HUES64 (cell line): ENCODE results near the gene FBP2.

Experiments used
- H3K27ac ChIP-seq: 2 replicates; pipeline ENCODE4 v1.7.0; 2013; ENCODE audit warnings: low read depth, low read length, inconsistent platforms
- H3K27me3 ChIP-seq: 2 replicates; pipeline ENCODE4 v1.6.1; 2013; ENCODE audit warnings: mild to moderate bottlenecking, low read length; ENCODE audit not compliant: insufficient read depth
- H3K36me3 ChIP-seq: 2 replicates; pipeline ENCODE4 v1.6.1; 2013; ENCODE audit warnings: mild to moderate bottlenecking, low read length; ENCODE audit not compliant: insufficient read depth
- H3K4me1 ChIP-seq: 2 replicates; pipeline ENCODE4 v1.6.1; 2013; ENCODE audit warnings: mild to moderate bottlenecking, low read length, moderate library complexity; ENCODE audit not compliant: insufficient read depth
- H3K4me3 ChIP-seq: 2 replicates; pipeline ENCODE4 v1.5.1; 2013; ENCODE audit warnings: mild to moderate bottlenecking, low read length, moderate library complexity
- H3K9ac ChIP-seq: 2 replicates; pipeline ENCODE4 v1.6.1; 2013; ENCODE audit warnings: mild to moderate bottlenecking, low read depth, low read length
- H3K9me3 ChIP-seq: 2 replicates; pipeline ENCODE4 v1.6.1; 2013; ENCODE audit warnings: low read depth, low read length; ENCODE audit not compliant: insufficient read depth
- WGBS: fragments of 150-250, 120-280 bp; methylation state at CpG from one replicate; pipeline ENCODE4 v1.1.7; 2013; ENCODE audit warnings: missing lambda C conversion rate; 5-methylcytosine and 5-hydroxymethylcytosine counted together

The FBP2 gene

DNA sequence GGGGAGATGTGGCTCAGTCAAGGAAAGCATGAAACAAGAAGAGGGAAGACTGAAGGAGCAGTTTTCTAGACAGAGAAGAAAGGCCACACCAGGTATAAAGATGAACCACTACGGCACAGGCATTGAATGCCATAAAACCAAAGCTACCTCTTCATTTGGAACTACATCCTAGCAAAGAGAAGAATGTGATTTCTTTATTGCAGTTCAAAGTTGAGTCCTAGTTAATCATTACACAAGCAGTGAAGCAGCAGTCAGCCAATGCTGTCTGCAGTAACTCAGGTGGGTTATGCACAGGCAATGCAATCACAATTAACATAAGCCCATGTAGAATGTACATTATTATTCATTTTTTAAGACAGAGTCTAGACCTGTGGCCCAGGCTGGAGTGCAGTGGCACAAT is 60.5 kb downstream of the FBP2 start:
- Histone ChIP-seq H3K4me3 (no peak overlapping the region), H3K36me3 (no peaks in the 10 kb centered on the region), H3K4me1 (no peaks in the 10 kb centered on the region), H3K27me3 (no peaks in the 10 kb centered on the region), H3K9me3 (no peaks in the 10 kb centered on the region), H3K27ac (no peak overlapping the region), H3K9ac (no peak overlapping the region)
- WGBS, result 100% methylated on average over 1 of the region's 1 CpG

DNA sequence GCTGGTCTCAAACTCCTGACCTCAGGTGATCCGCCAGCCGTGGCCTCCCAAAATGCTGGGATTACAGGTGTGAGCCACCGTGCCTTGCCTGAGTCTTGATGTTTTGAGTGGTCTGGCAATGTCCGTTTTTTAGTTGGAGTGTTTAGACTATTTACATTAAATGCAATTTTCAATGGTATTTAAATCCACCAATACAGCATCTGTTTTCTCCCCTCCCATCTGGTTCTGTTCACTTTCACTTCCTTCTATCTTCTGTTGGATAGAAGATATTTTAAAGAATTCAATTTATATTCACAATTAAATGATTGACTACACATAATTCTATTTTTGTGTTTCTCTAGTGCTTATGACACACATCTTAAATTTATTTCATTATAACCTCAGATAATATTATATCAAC is 64.7 kb downstream of the FBP2 start:
- no peak overlapping the region for H3K4me3 ChIP-seq
- H3K27ac ChIP-seq, result no peak overlapping the region
- H3K27me3 ChIP-seq, result no peaks in the 10 kb centered on the region
- H3K36me3 ChIP-seq, result no peaks in the 10 kb centered on the region
- 97% methylated on average over 3 of the region's 4 CpGs for WGBS
- H3K9me3 ChIP-seq, result no peaks in the 10 kb centered on the region
- H3K9ac ChIP-seq, result no peak overlapping the region
- no peaks in the 10 kb centered on the region for H3K4me1 ChIP-seq

DNA sequence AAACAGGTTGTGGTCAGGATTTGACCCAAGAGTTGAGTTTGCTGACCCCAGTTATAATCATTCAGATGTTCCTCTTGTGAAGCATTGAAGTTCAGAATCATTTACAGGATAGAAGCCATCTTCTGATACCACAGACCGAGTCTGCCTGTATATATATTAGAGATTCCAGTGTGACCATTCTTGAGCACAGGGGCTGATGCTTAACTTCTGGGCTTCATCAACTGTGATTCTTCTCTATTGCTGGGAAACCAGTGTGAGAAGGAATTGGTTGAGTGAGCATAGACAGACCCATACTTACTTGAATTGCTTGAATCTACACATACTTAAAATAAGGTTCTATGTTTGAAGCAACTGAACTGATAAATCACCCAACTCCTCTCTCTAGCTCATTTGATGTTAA is 66.7 kb downstream of the FBP2 start:
- H3K4me3 ChIP-seq, result no peak overlapping the region
- H3K9ac ChIP-seq, result no peak overlapping the region
- H3K36me3 ChIP-seq, result no peaks in the 10 kb centered on the region
- H3K9me3 ChIP-seq, result no peaks in the 10 kb centered on the region
- 89% methylated on average over 1 of the region's 1 CpG for WGBS
- no peaks in the 10 kb centered on the region for H3K4me1 ChIP-seq
- no peak overlapping the region for H3K27ac ChIP-seq
- H3K27me3 ChIP-seq, result no peaks in the 10 kb centered on the region

DNA sequence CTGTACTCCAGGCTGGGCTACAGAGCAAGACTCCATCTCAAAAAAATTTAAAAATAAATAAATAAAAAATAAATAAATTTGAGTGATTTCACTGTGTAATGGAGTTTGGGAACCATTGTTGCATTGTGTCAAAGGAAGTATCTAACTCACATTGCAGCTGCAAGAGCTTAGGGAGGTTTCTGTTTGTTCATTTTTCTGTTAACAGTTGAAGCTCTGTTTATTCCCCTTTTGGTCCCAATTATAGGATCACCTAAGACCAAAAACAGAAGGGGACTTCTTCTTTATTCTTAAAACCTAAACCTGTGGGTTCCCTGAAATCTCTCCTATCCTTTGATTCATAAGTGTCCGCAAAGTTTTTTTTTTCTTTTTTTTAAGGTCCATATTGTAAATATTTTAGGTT is 67.4 kb downstream of the FBP2 start:
- Histone ChIP-seq H3K36me3 (no peaks in the 10 kb centered on the region), H3K9me3 (no peaks in the 10 kb centered on the region), H3K27me3 (no peaks in the 10 kb centered on the region), H3K9ac (no peak overlapping the region), H3K27ac (no peak overlapping the region), H3K4me1 (no peaks in the 10 kb centered on the region), H3K4me3 (no peak overlapping the region)
- WGBS, result no CpG with 5 or more reads among the region's 1 CpG

DNA sequence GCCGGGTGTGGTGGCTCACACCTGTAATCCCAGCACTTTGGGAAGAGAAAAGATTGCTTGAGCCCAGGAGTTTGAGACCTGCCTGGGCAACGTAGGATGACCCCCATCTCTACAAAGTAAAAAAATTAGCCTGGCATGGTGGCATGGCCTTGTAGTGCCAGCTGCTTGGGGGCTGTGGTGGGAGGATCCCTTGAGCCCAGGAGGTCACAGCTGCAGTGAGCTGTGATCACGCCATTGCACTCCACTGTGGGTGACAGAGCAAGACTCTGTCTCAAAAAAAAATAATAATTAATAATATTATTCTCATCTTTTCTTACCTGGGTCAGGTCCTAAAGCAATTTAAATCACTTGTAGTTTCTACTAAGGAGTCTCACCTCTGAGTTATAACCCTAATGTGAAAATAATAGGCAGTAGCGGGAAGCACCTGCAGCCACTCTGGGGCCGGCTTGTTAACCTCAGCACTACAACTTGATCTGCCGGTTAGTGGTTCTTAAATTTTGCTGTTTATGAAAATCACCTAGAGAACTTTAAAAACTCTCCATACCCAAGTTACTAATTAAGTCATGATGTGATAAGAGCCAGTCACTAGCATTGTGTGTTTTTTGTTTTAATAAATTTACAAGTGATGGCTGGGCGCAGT is 68.1 kb downstream of the FBP2 start:
- H3K36me3 ChIP-seq, result no peaks in the 10 kb centered on the region
- 93% methylated on average over 6 of the region's 7 CpGs for WGBS
- H3K4me3 ChIP-seq, result no peak overlapping the region
- H3K27ac ChIP-seq, result no peak overlapping the region
- H3K4me1 ChIP-seq, result no peaks in the 10 kb centered on the region
- no peaks in the 10 kb centered on the region for H3K9me3 ChIP-seq
- no peaks in the 10 kb centered on the region for H3K27me3 ChIP-seq
- no peak overlapping the region for H3K9ac ChIP-seq

DNA sequence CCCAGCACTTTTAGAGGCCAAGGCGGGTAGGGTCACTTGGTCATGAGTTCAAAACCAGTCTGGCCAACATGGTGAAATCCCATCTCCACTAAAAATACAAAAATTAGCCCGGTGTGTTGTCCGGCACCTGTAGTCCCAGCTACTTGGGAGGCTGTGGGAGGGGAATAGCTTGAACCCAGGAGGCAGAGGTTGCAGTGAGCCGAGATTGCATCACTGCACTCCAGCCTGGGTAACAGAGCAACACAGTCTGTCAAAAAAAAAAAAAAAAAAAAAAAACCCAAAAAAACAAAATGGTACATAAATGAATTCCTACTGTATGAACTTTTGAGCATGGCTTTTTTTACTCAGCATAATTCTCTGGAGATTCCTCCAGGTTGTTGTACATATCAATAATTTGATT is 76.4 kb downstream of the FBP2 start:
- Histone ChIP-seq H3K9ac (no peak overlapping the region), H3K36me3 (no peaks in the 10 kb centered on the region), H3K27me3 (no peaks in the 10 kb centered on the region), H3K4me3 (no peak overlapping the region), H3K4me1 (peaks cover 5% of the 10 kb centered on the region), H3K9me3 (no peaks in the 10 kb centered on the region), H3K27ac (no peak overlapping the region)
- 92% methylated on average over 4 of the region's 4 CpGs for WGBS

DNA sequence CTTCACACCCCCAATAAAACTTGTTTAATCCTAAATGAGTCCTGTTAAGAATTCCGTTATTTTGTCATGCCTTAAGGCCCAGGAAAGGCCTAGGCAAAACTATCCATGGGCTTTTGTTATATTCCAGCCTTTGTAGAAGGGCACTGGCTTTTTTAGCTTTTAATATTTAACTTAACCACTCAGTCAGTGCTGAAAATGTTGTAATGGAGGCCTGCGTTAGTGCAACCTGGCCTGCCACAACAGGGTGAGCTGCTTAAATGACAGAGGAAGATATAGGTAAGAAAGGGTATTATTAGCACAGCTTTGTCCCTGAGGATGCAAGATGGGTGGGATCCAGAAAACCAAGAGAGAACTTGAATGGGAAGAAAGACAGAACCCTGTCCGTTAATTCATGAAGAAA is 78.9 kb downstream of the FBP2 start:
- no peak overlapping the region for H3K4me3 ChIP-seq
- H3K36me3 ChIP-seq, result no peaks in the 10 kb centered on the region
- no peak overlapping the region for H3K27ac ChIP-seq
- 94% methylated on average over 3 of the region's 3 CpGs for WGBS
- peaks cover 5% of the 10 kb centered on the region for H3K4me1 ChIP-seq
- H3K9me3 ChIP-seq, result no peaks in the 10 kb centered on the region
- H3K9ac ChIP-seq, result no peak overlapping the region
- no peaks in the 10 kb centered on the region for H3K27me3 ChIP-seq

DNA sequence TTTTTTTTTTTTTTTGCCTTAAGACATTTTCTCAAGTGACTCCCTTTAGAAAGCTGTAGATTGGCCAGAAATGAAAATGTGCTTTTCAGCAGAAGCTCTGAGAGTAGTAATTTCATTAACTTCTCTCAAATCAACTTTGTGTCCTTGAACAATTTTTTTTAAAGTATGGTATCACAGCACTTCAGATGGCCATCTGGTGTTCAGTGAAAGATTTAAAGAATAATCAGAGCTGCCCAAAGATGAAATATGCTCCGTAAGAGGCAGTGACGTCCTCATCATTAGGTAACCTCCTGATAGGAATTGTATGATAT is 81.7 kb downstream of the FBP2 start:
- H3K36me3 ChIP-seq, result no peaks in the 10 kb centered on the region
- no peak overlapping the region for H3K9ac ChIP-seq
- no peaks in the 10 kb centered on the region for H3K9me3 ChIP-seq
- H3K27me3 ChIP-seq, result no peaks in the 10 kb centered on the region
- no peak overlapping the region for H3K27ac ChIP-seq
- H3K4me1 ChIP-seq, result peaks cover 5% of the 10 kb centered on the region
- no peak overlapping the region for H3K4me3 ChIP-seq
- WGBS, result 96% methylated on average over 2 of the region's 2 CpGs

DNA sequence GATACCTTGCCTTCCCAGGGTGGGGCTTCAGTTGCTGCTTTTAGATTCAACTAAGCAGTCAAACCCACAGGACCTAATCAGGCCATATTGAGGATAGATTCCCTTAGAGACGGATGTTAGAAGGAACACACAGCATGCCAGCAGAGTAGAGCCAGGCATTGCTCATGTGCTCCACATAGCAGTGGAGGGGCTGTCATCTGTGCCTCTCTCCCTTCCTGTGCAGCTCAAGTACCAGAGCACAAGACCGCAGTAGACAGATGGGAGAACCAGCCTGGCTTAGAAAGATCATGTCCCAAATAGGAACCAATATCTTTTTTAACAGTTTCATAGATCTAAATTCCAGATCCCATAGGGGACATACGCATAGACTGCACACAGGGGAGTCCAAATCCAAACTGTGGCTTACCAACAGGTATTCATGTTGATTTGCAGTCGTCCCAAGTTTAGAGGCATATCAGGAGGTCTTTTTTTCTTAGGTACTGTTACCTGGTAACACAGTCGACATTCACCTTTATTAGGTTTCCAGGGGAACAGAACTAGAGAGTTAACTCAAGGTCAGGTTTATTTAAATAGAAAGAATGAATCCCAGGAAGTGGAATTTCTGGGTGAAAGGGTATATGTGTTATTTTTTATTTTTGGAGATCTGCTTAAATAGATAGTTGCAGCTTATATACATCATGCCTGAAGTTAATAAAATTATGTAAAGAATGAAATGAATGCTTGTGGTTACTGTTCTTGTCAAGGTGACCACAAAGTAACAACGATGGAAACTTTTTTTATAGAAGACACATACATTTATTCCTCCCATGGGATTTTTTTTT is 82.3 kb downstream of the FBP2 start:
- 77% methylated on average over 5 of the region's 6 CpGs for WGBS
- no peak overlapping the region for H3K27ac ChIP-seq

More for the DNA sequence above, 82.3 kb downstream of the FBP2 start:
- Histone ChIP-seq H3K27me3 (no peaks in the 10 kb centered on the region), H3K36me3 (no peaks in the 10 kb centered on the region), H3K4me3 (no peak overlapping the region), H3K4me1 (peaks cover 5% of the 10 kb centered on the region), H3K9ac (no peak overlapping the region), H3K9me3 (no peaks in the 10 kb centered on the region)
